NCI-H748 treated with DMSO at 0.1 percent for 48 hours (cell line): Measurements from ENCODE around the gene SEMA5A.

Experiments used
- DNase-seq: peaks from one replicate; lab custom pipeline; 2025; lab: John Stamatoyannopoulos, UW

Gene SEMA5A

GRCh38 chr5:9324348-9325077 is 221.4 kb downstream of the SEMA5A start:
- DNase-seq = no peak

- no peak for DNase-seq
Observed at GRCh38 chr5:9320652-9321051, 225.2 kb downstream of the SEMA5A start.

DNA sequence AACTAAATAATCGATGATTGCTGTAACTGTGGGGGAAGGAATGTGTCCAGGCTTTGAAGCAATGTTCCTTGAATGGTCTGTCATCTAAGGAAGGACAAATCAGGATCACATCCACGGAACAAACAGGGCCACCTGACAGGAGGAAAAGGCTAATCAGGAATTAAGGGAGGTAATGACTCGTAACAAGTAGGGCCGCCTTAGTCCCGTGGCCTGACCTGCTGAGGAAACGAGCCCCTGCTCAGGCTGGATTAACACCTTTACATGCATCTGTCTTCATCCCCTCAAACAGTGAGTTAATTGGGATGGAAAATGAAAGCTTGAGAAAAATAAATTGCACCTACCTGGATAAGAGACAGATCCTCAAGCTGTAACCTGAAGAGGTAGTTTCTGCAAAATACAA is 227.8 kb downstream of the SEMA5A start:
- no peak for DNase-seq

DNA sequence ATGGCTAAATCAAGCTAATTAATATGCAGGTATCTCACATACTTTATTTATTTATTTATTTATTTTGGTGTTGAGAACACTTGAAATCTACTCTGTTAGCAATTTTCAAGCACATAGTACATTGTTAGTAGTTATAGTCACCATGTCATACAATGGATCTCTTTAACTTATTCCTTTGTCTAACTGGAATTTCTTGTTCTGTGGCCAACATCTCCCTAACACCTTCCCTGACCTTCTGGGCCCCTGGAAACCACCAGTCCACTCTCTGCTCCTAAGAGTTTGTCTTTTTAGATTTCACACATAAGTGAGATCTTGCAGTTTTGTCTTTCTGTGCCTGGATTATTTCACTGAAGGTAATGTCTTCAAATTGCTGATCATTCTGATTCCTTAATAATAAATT is 229.1 kb downstream of the SEMA5A start:
- DNase-seq = no peak

GRCh38 chr5:9316041-9316440 is 229.8 kb downstream of the SEMA5A start:
- no peak for DNase-seq

GRCh38 chr5:9314558-9314957 is 231.3 kb downstream of the SEMA5A start:
- no peak for DNase-seq

GRCh38 chr5:9313751-9314150 is 232.1 kb downstream of the SEMA5A start:
- no peak for DNase-seq

DNA sequence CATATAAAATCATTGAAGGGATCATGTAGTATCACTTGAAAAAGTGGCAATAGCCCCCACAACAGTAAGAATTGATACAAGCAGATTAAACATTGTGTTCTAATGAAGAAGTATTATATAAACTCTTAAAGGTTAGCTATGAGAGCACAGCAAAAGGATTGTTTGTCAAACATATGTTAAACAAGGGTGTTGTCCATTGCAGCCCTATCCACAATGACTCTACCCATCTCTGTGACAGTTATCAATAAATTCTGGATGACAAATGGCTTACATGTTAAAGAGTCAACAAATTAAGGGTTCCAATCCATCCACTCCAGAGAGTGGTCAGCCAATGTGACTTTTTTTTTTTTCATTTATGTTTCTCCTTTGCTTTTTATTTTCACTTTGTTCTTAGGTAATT is 238.7 kb downstream of the SEMA5A start:
- DNase-seq = peak; percentile 35

DNA sequence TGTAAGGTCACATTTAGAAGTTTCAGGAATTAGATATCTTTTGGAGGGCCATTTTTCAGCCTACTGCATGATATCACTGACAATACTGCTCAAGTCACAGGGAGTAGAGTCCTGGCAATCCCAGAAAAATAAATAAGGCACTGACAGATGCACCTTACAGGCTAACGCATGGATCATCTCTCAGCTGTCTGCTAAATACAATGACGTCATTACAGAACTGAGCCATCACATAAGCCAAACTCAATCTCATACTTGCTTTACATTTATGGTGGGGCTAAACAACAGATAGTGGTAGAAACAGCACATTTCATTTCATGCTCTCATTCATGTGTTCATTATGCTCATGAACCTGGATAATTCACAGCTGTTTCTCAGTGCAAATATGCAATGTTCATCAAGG is 243.7 kb downstream of the SEMA5A start:
- no peak for DNase-seq

DNA sequence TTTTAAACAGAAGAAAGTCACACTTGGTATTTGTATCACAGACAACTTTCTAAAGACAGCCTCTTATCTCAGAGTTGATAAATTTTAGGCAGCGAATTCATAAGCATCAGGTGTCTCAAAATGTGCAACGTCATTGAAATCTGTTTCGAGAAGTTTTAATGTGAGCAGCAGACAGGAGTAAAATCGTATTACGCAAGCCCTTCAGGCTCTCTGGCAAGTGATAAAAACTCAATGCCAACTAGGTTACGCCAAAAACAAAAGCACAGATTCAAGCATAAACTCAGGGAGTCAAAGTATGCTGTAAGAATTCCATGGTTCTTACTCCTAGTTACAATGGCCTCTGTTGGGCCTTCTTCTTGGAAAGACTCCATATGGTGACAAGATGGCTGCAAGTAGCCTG is 244.7 kb downstream of the SEMA5A start:
- no peak for DNase-seq

- DNase-seq = no peak
Observed at GRCh38 chr5:9297134-9297533, 248.7 kb downstream of the SEMA5A start.

- DNase-seq = no peak
Observed at GRCh38 chr5:9295466-9295801, 250.4 kb downstream of the SEMA5A start.

DNA sequence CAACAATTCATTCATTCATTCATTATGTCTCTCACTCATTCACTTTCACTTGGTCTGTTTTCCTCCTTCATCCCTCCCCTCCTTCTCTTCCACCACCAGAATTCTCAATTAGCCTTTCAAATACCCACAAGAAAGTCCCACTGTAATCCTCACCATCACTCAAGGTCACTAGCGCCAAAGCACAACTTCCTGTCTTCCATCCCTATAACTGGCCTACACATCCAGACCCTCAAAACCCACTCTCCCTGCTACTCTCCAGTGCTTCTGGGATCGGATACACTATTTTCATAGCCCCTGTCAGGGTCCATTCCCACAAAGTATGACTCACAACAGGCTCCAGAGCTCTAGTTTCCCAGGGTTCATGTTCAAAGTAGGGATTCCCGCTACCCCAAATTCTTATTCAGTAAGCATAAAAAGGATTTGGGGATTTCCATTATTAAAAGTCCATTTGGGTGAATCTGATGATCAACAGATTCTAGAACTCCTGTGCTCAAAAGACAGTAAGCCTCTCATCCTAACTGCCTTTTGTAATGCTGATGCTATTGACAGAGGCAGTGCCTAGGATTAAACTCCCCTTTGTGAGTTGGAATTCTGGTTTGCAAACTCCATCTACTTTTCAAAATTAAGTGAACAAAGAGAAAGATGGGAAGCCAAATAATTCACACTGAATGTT is 250.9 kb downstream of the SEMA5A start:
- DNase-seq = no peak

DNA sequence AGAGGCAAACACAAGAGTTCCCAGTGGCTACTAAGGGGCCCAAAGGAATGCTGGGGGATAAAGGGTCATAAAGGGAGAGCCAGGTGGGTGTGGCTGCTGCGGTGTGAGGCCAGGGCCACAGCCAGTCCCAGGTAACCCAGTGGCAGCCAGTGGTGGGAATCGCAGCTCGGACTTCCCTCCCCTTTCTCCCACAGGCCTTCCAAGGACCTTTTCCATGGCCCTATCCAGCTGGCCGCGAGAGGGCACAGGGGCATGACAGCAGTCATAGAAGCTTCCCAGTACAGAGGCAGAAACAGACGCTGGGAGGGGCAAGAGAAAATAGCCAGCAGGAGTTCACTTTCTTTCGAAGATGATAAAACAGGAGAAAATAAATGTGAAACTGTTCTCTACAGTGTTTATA is 257.6 kb downstream of the SEMA5A start:
- no peak for DNase-seq

DNA sequence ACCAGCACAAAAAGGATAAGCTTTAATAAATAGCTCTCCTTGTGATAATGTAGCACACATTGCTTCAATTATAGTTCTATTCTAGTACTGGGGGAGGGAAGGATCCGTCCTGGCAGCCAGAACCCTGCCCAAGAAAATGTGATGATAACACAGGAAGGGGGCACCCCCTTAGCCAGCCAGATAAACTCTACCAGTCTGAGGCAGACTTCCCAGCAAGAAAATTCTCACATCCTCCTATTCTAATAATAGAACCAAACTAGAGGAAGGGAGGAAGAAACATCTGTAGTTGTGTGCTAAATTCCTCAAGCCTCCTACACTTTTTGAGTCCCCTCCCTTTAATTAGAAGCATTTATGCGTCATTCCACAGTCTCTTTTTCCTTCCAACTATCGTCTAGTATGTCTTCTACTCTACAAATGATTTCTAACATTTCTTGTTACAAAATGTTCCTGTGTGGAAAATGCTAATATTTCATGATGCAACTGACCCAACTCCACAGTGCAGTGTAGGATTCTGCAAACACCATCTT is 261.0 kb downstream of the SEMA5A start:
- no peak for DNase-seq

GRCh38 chr5:9284272-9284671 is 261.6 kb downstream of the SEMA5A start:
- no peak for DNase-seq

DNA sequence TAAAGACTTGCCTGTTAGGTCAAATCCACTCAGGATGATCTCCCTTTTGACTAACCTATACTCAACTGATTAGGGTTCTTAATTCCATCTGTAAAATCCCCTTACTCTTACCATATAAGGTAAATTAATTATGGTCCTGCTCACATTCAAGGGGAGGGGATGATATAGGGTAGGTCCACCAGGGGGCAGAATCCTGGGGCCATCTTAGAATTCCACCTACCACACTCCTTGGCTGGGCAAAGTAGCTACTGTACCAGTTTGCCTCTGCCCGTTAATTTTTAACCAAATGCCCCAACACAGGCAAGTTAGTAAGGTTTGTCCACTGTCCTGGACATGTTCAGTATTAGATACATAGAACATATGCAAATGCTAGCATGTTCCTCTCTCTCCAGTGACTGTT is 262.4 kb downstream of the SEMA5A start:
- no peak for DNase-seq

DNA sequence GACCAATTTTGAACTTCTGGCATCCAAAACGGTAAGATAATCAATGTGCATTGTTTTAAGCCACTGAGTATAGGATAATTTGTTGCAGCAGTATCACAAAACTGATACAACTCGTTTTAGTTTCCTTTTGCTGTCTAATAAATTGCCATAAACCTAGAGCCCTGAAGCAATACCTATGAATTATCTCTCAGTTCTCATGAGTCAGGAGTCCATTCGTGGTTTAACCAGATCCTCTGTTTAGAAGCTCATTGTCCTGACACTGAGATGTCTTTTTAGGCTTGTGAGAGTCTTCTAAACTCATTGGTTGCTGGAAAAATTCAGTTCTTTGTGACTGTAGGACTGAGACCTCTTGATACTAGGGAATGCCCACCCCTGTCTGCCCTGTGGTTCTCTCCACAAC is 262.9 kb downstream of the SEMA5A start:
- DNase-seq = no peak

DNA sequence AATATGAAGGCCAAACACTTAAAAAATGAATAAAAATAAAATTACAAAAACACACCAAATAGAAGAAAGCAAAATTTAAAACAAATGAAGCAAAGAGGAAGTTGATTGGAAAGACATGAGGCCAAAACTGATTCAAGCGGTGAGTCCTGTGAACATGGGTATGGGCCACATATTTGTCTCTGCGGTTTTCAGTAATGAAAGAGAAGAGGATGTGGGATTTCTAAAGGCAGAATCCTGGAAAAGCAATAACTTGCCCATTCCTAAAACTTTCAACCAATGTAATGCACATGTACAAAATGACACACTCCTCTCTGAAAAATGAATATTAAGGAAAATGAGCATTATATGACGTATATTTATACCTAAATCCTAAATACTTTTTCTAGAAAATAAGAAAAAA is 263.7 kb downstream of the SEMA5A start:
- no peak for DNase-seq

DNA sequence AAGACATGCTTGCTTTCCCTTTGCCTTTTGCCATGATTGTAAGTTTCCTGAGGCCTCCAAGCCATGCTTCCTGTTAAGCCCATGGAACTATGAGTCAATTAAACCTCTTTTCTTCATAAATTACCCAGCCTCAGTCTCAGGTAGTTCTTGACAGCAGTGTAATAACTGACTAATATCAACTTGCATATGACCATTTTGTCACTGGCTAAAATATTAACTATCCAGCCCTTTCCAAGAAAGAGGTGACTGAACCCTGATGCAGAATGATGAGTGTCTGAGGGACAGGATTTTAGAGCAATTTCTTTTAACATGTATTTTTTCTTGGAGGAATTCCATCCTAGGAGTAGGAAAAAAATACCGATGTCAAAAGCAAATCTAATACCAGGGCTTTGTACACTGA is 266.1 kb downstream of the SEMA5A start:
- DNase-seq = no peak

DNA sequence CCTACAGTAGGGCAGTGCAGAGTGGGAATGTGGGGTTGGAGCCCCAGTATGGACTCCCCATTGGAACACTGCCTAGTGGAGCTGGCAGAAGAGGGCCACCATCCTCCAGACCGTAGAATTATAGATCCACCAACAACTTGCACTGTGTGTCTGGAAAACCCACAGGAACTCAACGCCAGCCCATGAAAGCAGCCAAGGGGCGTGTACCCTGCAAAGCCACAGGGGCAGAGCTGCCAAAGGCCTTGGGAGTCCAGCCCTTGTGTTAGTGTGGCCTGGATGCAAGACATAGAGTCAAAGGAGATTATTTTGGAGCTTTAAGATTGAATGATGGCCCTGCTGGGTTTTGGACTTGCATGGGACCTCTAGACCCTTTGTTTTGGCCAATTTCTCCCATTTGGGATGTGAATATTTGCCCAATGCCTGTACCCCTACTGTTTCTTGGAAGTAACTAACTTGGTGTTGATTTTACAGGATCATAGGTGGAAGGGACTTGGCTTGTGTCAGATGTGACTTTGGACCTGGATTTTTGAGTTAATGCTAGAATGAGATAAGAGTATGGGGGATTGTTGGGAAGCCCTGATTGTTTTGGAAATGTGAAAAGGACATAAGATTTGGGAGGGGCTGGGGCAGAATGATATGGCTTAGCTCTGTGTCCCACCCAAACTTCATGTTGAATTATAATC is 266.8 kb downstream of the SEMA5A start:
- DNase-seq = no peak

GRCh38 chr5:9269014-9269413 is 276.9 kb downstream of the SEMA5A start:
- DNase-seq = no peak

- DNase-seq = no peak
Observed at GRCh38 chr5:9268226-9268625, 277.6 kb downstream of the SEMA5A start.
